A673 (cell line): ENCODE results near the gene PIEZO1.

Source experiments
- CTCF ChIP-seq: fragments of 300-800, 200-600 bp; sonication (generic); conservative IDR thresholded peaks from 2 replicates; pipeline ENCODE4 v1.5.1; 2017; ENCODE audit warnings: low read depth, mild to moderate bottlenecking, antibody characterized with exemption, low read length, moderate library complexity, mixed read lengths
- EZH2 ChIP-seq: fragments of 200-600 bp; sonication (generic); IDR thresholded peaks from 2 replicates; pipeline ENCODE4 v1.6.1; 2017; ENCODE audit warnings: borderline replicate concordance, low read depth, mild to moderate bottlenecking, mixed read lengths, antibody characterized with exemption, low read length; ENCODE audit not compliant: poor library complexity, severe bottlenecking

GRCh38 chr16:88702371-88703210 lies 82.4 kb downstream of the PIEZO1 start:
- TF ChIP-seq CTCF (no peak), EZH2 (no peak)
